Measurements from ENCODE around the gene KRTAP10-11. TPM values are rescaled to one million over a fixed set of nuclear protein-coding genes. Genes with fewer than 3 reads are reported as not detected.
"Not testable (repeated sequence)": the region's sequence is repeated elsewhere in the genome, so short reads cannot be mapped to it uniquely, and the experiment has no call there.

The KRTAP10-11 gene
- total RNA-seq, 5 donors from 2014 or later (not counting 1 experiment from before 2014, with no cell fraction given) = not detected

DNA sequence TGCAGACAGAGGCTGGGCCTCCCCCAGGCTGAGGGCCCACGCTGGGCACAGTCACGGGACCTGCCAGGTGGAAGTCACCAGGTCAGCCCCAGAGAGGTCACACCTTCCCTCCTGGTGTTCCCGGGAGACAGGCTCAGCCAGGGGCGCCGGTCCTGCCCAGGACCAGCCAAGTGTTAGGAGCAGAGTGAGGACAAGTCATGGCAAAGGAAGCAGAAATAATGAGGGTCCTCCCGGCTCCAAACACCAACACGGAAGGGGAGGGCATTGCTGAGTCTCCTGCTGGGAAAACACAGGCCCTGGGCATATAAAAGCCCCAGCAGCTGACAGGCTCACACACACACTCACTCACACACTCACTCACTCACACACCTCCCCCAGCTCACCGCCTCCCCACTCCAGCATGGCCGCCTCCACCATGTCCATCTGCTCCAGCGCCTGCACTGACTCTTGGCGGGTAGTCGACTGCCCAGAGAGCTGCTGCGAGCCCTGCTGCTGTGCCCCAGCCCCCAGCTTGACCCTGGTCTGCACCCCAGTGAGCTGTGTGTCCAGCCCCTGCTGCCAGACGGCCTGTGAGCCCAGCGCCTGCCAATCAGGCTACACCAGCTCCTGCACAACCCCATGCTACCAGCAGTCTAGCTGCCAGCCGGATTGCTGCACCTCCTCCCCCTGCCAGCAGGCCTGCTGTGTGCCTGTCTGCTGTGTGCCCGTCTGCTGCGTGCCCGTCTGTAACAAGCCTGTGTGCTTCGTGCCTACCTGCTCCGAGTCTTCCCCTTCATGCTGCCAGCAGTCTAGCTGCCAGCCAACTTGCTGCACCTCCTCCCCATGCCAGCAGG is 9.0 kb upstream of the KRTAP10-11 start, which contains the start of gene KRTAP10-10:
Gene KRTAP10-10, plus strand, starts transcription at position 339 of the 833 bp plus-strand sequence. Its CDS starts 62 bp downstream, at position 401.
- no peaks in the 10 kb centered on the region for H3K9me3 ChIP-seq
- peak within 1 kb of the TSS in 1 of 2 donors; percentile 42 for H3K27ac Mint-ChIP-seq
- H3K9me3 Mint-ChIP-seq = peaks cover 11 to 32% (median 17%) of the 10 kb centered on the region in 3 donors
- no peaks in the 10 kb centered on the region for H3K36me3 ChIP-seq (ENCODE audit: control insufficient read depth in 2 of 2, extremely low read depth in 1 of 2, insufficient read depth in 1 of 2, low read length in 1 of 2)
- ChIA-PET CTCF (no interaction called here), POLR2A (no interaction called here)
- no peak within 1 kb of the TSS for H3K27ac ChIP-seq (ENCODE audit: low read length)
- ATAC-seq (replicated peaks in 1 of 4) = no peak
- H3K27me3 ChIP-seq (replicated peaks in 1 of 2; ENCODE audit: control insufficient read depth in 2 of 2, extremely low read depth in 1 of 2, insufficient read depth in 2 of 2, low read length in 1 of 2) = peaks cover 0 to 17% of the 10 kb centered on the region in 2 experiments
- H3K36me3 Mint-ChIP-seq = peaks cover 6% of the 10 kb centered on the region
- no peak within 1 kb of the TSS for H3K4me3 Mint-ChIP-seq
- no peaks in the 10 kb centered on the region for H3K4me1 Mint-ChIP-seq
- no peak within 1 kb of the TSS for H3K4me3 ChIP-seq (ENCODE audit: control insufficient read depth in 1 of 2, extremely low read depth in 1 of 2, low read length in 1 of 2)
- no peaks in the 10 kb centered on the region for H3K4me1 ChIP-seq (ENCODE audit: control insufficient read depth in 1 of 2, extremely low read depth in 1 of 2, insufficient read depth in 2 of 2, low read length in 2 of 2)
- no peak for DNase-seq
- peaks cover 0 to 11% of the 10 kb centered on the region in 2 donors for H3K27me3 Mint-ChIP-seq
- WGBS (ENCODE audit: insufficient coverage) = 79% methylated on average over 6 of the region's 21 CpGs

DNA sequence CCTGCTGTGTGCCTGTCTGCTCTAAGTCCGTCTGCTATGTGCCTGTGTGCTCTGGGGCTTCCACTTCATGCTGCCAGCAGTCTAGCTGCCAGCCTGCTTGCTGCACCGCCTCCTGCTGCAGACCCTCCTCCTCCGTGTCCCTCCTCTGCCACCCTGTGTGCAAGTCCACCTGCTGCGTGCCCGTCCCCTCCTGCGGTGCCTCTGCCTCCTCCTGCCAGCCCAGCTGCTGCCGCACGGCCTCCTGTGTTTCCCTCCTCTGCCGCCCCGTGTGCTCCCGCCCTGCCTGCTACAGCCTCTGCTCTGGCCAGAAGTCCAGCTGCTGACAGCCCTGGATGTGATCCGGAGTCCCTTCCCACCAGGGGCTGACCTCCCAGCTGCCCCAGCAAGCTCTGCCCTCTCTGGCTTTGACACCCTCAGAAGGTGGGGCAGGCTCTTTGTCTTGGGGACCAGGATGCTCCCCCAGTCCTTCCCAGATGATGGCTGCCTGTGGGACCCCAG is 8.3 kb upstream of the KRTAP10-11 start:
- CTCF ChIA-PET = not testable (repeated sequence)

DNA sequence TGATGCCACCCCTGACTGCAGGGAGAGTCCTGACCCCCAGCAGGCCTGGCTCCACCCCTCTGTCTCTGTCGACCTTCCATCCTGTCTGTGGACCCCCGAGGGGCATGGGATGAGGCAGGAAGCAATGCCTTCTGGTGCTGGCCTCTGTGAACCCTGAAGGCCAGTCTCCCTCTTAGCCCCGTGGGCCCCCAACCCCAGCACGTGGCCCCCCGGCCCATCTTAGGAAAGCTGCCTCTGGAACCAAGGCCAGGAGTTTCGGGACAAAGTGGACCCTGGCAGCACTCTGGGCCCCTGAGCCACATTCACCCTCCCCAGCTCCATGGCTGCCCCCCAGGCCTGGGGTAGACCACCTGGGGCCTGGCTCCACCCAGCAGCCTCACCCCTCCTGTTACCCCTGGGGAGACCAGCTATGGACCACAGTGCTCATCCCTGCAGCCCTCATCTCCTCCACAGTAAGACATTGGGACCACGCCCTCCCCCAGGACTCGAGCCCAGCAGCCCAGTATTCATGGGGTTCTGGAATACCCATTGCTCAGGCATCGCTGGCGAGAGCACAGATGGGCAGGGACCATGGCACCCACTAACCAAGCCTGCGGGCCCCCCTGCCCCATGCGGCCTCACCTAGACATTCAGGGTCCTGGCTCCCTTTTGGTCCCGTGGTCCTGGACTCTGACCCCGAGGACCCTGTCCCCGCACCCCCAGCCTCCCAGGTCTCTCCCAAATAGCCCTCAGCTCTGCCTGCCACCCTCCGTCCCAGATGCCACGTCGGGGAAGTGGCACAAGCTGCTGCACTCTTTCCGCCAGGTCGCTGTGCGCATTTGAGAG is 7.5 kb upstream of the KRTAP10-11 start:
- CTCF ChIA-PET; H3K36me3 Mint-ChIP-seq; H3K27ac Mint-ChIP-seq; H3K36me3 ChIP-seq (ENCODE audit: control insufficient read depth in 2 of 2, extremely low read depth in 1 of 2, insufficient read depth in 1 of 2, low read length in 1 of 2); POLR2A ChIA-PET; H3K27ac ChIP-seq (ENCODE audit: low read length); H3K4me3 Mint-ChIP-seq; DNase-seq; H3K4me1 Mint-ChIP-seq; H3K9me3 ChIP-seq; H3K4me3 ChIP-seq (ENCODE audit: control insufficient read depth in 1 of 2, extremely low read depth in 1 of 2, low read length in 1 of 2); H3K4me1 ChIP-seq (ENCODE audit: control insufficient read depth in 1 of 2, extremely low read depth in 1 of 2, insufficient read depth in 2 of 2, low read length in 2 of 2); ATAC-seq (replicated peaks in 1 of 4): not testable (repeated sequence)
- Mint-ChIP-seq H3K9me3 (peaks cover 20 to 31% (median 21%) of the 10 kb centered on the region in 3 donors), H3K27me3 (peaks cover 0 to 11% of the 10 kb centered on the region in 2 donors)
- peaks cover 0 to 17% of the 10 kb centered on the region in 2 experiments for H3K27me3 ChIP-seq (replicated peaks in 1 of 2; ENCODE audit: control insufficient read depth in 2 of 2, extremely low read depth in 1 of 2, insufficient read depth in 2 of 2, low read length in 1 of 2)
- 92% methylated on average over 12 of the region's 21 CpGs for WGBS (ENCODE audit: insufficient coverage)

More for the DNA sequence above, 8.3 kb upstream of the KRTAP10-11 start:
- H3K4me1 Mint-ChIP-seq; H3K36me3 Mint-ChIP-seq; POLR2A ChIA-PET; ATAC-seq (replicated peaks in 1 of 4); H3K9me3 ChIP-seq; H3K27ac ChIP-seq (ENCODE audit: low read length); DNase-seq; H3K4me3 ChIP-seq (ENCODE audit: control insufficient read depth in 1 of 2, extremely low read depth in 1 of 2, low read length in 1 of 2); H3K36me3 ChIP-seq (ENCODE audit: control insufficient read depth in 2 of 2, extremely low read depth in 1 of 2, insufficient read depth in 1 of 2, low read length in 1 of 2); H3K4me3 Mint-ChIP-seq; H3K4me1 ChIP-seq (ENCODE audit: control insufficient read depth in 1 of 2, extremely low read depth in 1 of 2, insufficient read depth in 2 of 2, low read length in 2 of 2): not testable (repeated sequence)
- Mint-ChIP-seq H3K27ac (peak overlapping the region in 1 of 2 donors; percentile 42), H3K27me3 (peaks cover 0 to 11% of the 10 kb centered on the region in 2 donors), H3K9me3 (peaks cover 12 to 31% (median 18%) of the 10 kb centered on the region in 3 donors)
- peaks cover 0 to 17% of the 10 kb centered on the region in 2 experiments for H3K27me3 ChIP-seq (replicated peaks in 1 of 2; ENCODE audit: control insufficient read depth in 2 of 2, extremely low read depth in 1 of 2, insufficient read depth in 2 of 2, low read length in 1 of 2)
- 75% methylated on average over 3 of the region's 12 CpGs for WGBS (ENCODE audit: insufficient coverage)

DNA sequence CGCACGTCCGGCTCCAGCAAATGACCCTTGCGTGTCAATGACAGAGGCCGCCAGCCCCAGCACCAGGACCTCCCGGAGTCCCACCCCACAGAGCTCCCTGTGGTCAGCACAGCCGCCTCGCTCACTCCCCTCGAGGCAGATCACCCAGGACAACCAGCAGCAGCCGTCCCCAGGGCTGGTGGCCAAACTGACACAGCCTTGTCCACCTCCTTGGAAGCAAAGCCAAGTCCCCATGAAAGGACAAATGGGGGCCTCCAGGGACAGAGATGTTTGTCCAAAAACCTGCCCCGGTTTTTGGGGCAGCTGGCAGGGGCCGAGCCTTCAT is 6.9 kb upstream of the KRTAP10-11 start:
- H3K36me3 ChIP-seq (ENCODE audit: control insufficient read depth in 2 of 2, extremely low read depth in 1 of 2, insufficient read depth in 1 of 2, low read length in 1 of 2) = no peaks in the 10 kb centered on the region
- no peak overlapping the region for H3K27ac Mint-ChIP-seq
- no peaks in the 10 kb centered on the region for H3K4me1 ChIP-seq (ENCODE audit: control insufficient read depth in 1 of 2, extremely low read depth in 1 of 2, insufficient read depth in 2 of 2, low read length in 2 of 2)
- peaks cover 0 to 17% of the 10 kb centered on the region in 2 experiments for H3K27me3 ChIP-seq (replicated peaks in 1 of 2; ENCODE audit: control insufficient read depth in 2 of 2, extremely low read depth in 1 of 2, insufficient read depth in 2 of 2, low read length in 1 of 2)
- H3K9me3 Mint-ChIP-seq = peaks cover 26 to 34% (median 27%) of the 10 kb centered on the region in 3 donors
- ATAC-seq (replicated peaks in 1 of 4) (no peak), DNase-seq (no peak)
- no peak overlapping the region for H3K4me3 ChIP-seq (ENCODE audit: control insufficient read depth in 1 of 2, extremely low read depth in 1 of 2, low read length in 1 of 2)
- no peak overlapping the region for H3K4me3 Mint-ChIP-seq
- H3K4me1 Mint-ChIP-seq = no peaks in the 10 kb centered on the region
- H3K36me3 Mint-ChIP-seq = peaks cover 3% of the 10 kb centered on the region
- 92% methylated on average over 12 of the region's 12 CpGs for WGBS (ENCODE audit: insufficient coverage)
- no peaks in the 10 kb centered on the region for H3K9me3 ChIP-seq
- H3K27me3 Mint-ChIP-seq = peaks cover 0 to 11% of the 10 kb centered on the region in 2 donors
- CTCF ChIA-PET = no interaction called here
- POLR2A ChIA-PET = interaction anchor here in 1 of 2 donors (0.6 kb wide), 1 partner anchor 121 kb away, joined by 3 read pairs; no protein-coding TSS in a partner anchor
- H3K27ac ChIP-seq (ENCODE audit: low read length) = no peak overlapping the region

GRCh38 chr21:44640761-44641160 is 5.5 kb upstream of the KRTAP10-11 start:
- Mint-ChIP-seq H3K36me3 (peaks cover 8% of the 10 kb centered on the region), H3K27me3 (peaks cover 0 to 11% of the 10 kb centered on the region in 2 donors), H3K27ac (no peak overlapping the region), H3K4me3 (no peak overlapping the region), H3K9me3 (peaks cover 27 to 43% (median 35%) of the 10 kb centered on the region in 3 donors), H3K4me1 (no peaks in the 10 kb centered on the region)
- Histone ChIP-seq H3K4me1 (ENCODE audit: control insufficient read depth in 1 of 2, extremely low read depth in 1 of 2, insufficient read depth in 2 of 2, low read length in 2 of 2) (no peaks in the 10 kb centered on the region), H3K36me3 (ENCODE audit: control insufficient read depth in 2 of 2, extremely low read depth in 1 of 2, insufficient read depth in 1 of 2, low read length in 1 of 2) (no peaks in the 10 kb centered on the region), H3K27ac (ENCODE audit: low read length) (no peak overlapping the region), H3K27me3 (replicated peaks in 1 of 2; ENCODE audit: control insufficient read depth in 2 of 2, extremely low read depth in 1 of 2, insufficient read depth in 2 of 2, low read length in 1 of 2) (peaks cover 0 to 17% of the 10 kb centered on the region in 2 experiments), H3K4me3 (ENCODE audit: control insufficient read depth in 1 of 2, extremely low read depth in 1 of 2, low read length in 1 of 2) (no peak overlapping the region), H3K9me3 (no peaks in the 10 kb centered on the region)
- CTCF ChIA-PET = no interaction called here
- WGBS (ENCODE audit: insufficient coverage) = 91% methylated on average over 3 of the region's 5 CpGs
- ATAC-seq (replicated peaks in 1 of 4) = no peak
- DNase-seq = no peak
- POLR2A ChIA-PET = no interaction called here

GRCh38 chr21:44643741-44644310 is 2.4 kb upstream of the KRTAP10-11 start:
- peaks cover 27 to 43% (median 35%) of the 10 kb centered on the region in 3 donors for H3K9me3 Mint-ChIP-seq
- Histone ChIP-seq H3K4me1 (ENCODE audit: control insufficient read depth in 1 of 2, extremely low read depth in 1 of 2, insufficient read depth in 2 of 2, low read length in 2 of 2) (no peaks in the 10 kb centered on the region), H3K27me3 (replicated peaks in 1 of 2; ENCODE audit: control insufficient read depth in 2 of 2, extremely low read depth in 1 of 2, insufficient read depth in 2 of 2, low read length in 1 of 2) (peaks cover 0 to 17% of the 10 kb centered on the region in 2 experiments), H3K4me3 (ENCODE audit: control insufficient read depth in 1 of 2, extremely low read depth in 1 of 2, low read length in 1 of 2) (peak overlapping the region in 1 of 2 donors; percentile 3), H3K27ac (ENCODE audit: low read length) (no peak overlapping the region), H3K36me3 (ENCODE audit: control insufficient read depth in 2 of 2, extremely low read depth in 1 of 2, insufficient read depth in 1 of 2, low read length in 1 of 2) (no peaks in the 10 kb centered on the region), H3K9me3 (no peaks in the 10 kb centered on the region)
- H3K27ac Mint-ChIP-seq = no peak overlapping the region
- WGBS (ENCODE audit: insufficient coverage) = 81% methylated on average over 5 of the region's 14 CpGs
- H3K4me3 Mint-ChIP-seq = no peak overlapping the region
- CTCF ChIA-PET = interaction anchor here in 1 of 2 donors (1.2 kb wide), 1 partner anchor 13 kb away, joined by 3 read pairs; no protein-coding TSS in a partner anchor
- H3K27me3 Mint-ChIP-seq = peaks cover 0 to 11% of the 10 kb centered on the region in 2 donors
- no peak for ATAC-seq (replicated peaks in 1 of 4)
- no peak for DNase-seq
- peaks cover 8% of the 10 kb centered on the region for H3K36me3 Mint-ChIP-seq
- POLR2A ChIA-PET = no interaction called here
- H3K4me1 Mint-ChIP-seq = peaks cover 0 to 7% (median 5%) of the 10 kb centered on the region in 3 donors

All from T-cell (primary cell).